Measurements from ENCODE around the gene ADGRB3. TPM values are rescaled to one million over a fixed set of nuclear protein-coding genes. Genes with fewer than 3 reads are reported as not detected.
A peak's percentile ranks its signal among the peaks of the same experiment; 100 is the strongest.

Gene ADGRB3
- total and polyA plus RNA-seq, 4 donors: 26.9 to 99.7 (median 60.2) TPM

DNA sequence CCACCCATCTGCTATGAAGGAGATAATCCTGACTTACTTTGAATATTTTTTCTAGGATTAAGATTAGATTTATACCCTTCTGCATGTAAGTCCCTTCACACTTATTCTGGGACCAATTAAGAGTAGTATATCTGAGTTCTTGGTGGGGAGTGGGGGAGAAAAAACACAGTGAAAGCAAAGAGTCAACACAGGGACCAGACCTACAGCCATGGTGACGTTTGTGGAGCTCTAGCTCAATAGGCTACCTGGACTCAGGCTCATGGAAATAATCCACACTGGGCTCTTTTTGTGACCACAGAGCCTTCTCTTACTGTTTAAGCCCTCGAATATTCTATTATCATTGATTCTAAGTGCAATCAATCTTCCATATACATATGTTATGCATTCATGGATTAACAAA lies 670.4 kb downstream of the ADGRB3 start:
- WGBS (ENCODE audit: insufficient coverage): 100% methylated on average over 1 of the region's 2 CpGs
- no peaks in the 10 kb centered on the region for H3K36me3 ChIP-seq (ENCODE audit: control insufficient read depth, insufficient read depth, low read length)
- no peak overlapping the region for H3K4me3 ChIP-seq (ENCODE audit: low read depth, low read length)
- H3K9me3 ChIP-seq (ENCODE audit: control insufficient read depth, insufficient read depth, low read length): no peaks in the 10 kb centered on the region
- DNase-seq (ENCODE audit: low read depth in 4 of 6, low spot score in 6 of 6): no peak
- no peak overlapping the region for H3K27ac ChIP-seq (ENCODE audit: low read depth, low read length)
- H3K27me3 ChIP-seq (ENCODE audit: control insufficient read depth, insufficient read depth, low read length): no peaks in the 10 kb centered on the region
- no peaks in the 10 kb centered on the region for H3K4me1 ChIP-seq (ENCODE audit: control insufficient read depth, insufficient read depth, low read length)

DNA sequence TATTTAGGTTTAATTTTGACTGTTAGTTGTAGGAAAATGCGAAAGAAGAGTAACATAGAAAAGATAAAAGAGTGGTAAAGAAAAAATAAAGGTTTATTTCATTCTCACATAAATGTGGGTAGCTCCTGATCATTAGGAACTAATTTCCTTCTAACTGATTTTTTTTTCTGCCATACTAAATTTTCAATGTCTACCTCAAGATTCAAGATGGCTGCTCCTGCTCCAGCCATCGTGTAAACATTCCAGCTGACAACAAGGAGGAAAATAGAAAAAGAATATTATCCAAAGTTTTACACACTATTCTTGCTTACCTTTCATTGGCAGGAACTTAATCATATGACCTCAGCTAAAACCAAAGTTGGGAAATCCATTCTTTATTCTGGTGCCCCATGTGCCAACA lies 673.5 kb downstream of the ADGRB3 start:
- no peaks in the 10 kb centered on the region for H3K4me1 ChIP-seq (ENCODE audit: control insufficient read depth, insufficient read depth, low read length)
- H3K36me3 ChIP-seq (ENCODE audit: control insufficient read depth, insufficient read depth, low read length): no peaks in the 10 kb centered on the region
- H3K9me3 ChIP-seq (ENCODE audit: control insufficient read depth, insufficient read depth, low read length): no peaks in the 10 kb centered on the region
- H3K27me3 ChIP-seq (ENCODE audit: control insufficient read depth, insufficient read depth, low read length): no peaks in the 10 kb centered on the region
- DNase-seq (ENCODE audit: low read depth in 4 of 6, low spot score in 6 of 6): no peak
- H3K27ac ChIP-seq (ENCODE audit: low read depth, low read length): no peak overlapping the region
- WGBS (ENCODE audit: insufficient coverage): no CpG with 5 or more reads among the region's 2 CpGs
- H3K4me3 ChIP-seq (ENCODE audit: low read depth, low read length): no peak overlapping the region

DNA sequence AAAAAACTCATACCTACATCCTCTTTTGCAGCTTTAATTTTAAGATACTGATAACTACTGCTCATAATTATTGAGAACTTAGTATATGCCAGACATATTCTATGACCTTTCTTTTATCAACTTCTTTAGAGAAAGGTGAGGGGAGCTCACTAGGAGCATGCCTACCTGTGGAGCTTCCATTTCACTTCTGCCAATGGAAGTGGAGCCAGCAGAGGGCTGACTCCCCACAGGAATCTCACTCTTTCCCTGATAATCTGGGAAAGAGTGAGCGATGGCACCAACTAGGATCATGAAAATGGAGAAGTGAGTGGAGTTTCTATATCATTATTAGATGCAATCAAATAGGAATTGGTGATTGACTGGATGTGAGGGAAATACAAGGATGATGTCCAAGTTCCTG lies 676.8 kb downstream of the ADGRB3 start:
- Histone ChIP-seq H3K4me3 (ENCODE audit: low read depth, low read length) (no peak overlapping the region), H3K9me3 (ENCODE audit: control insufficient read depth, insufficient read depth, low read length) (no peaks in the 10 kb centered on the region), H3K36me3 (ENCODE audit: control insufficient read depth, insufficient read depth, low read length) (no peaks in the 10 kb centered on the region), H3K27ac (ENCODE audit: low read depth, low read length) (no peak overlapping the region), H3K27me3 (ENCODE audit: control insufficient read depth, insufficient read depth, low read length) (no peaks in the 10 kb centered on the region), H3K4me1 (ENCODE audit: control insufficient read depth, insufficient read depth, low read length) (no peaks in the 10 kb centered on the region)
- no peak for DNase-seq (ENCODE audit: low read depth in 4 of 6, low spot score in 6 of 6)
- no CpG with 5 or more reads among the region's 1 CpG for WGBS (ENCODE audit: insufficient coverage)

DNA sequence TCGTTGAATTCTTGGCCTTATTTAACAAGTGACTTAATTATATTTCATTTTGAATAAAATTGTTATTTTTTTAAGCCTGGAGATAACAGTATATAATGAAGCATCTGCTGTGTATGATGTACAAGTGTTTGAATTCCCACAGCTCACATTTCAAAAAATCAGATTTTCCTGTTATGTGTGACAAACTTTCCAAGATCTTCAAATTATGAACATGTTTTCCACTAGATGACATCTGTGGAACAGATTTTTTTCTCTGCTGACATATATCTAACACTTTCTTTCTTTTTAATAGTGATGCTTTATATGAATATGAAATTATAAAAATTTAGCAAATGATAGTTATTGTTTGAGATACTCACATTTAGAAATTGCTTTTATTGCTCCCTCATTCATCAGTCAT lies 678.9 kb downstream of the ADGRB3 start:
- WGBS (ENCODE audit: insufficient coverage): no CpG with 5 or more reads among the region's 1 CpG

DNA sequence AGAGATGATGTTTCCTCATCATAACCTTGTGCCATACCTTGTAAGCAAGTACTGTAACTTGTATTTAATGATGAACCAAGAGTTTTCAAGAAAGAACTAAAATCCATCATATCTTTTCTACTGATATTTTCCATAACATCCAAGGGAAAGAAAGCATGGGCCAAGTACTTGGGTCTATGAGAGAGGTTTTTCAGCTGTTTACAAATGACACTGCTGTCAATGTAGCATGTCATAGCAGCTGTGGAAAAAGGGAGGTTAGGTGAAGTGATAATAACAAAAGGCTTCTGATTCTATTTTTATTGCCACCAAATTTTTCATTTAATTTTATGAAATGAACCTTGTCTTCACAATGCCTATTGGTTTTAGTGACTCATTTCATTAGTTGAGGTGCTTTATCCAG lies 679.4 kb downstream of the ADGRB3 start:
- Histone ChIP-seq H3K27ac (ENCODE audit: low read depth, low read length) (no peak overlapping the region), H3K36me3 (ENCODE audit: control insufficient read depth, insufficient read depth, low read length) (no peaks in the 10 kb centered on the region), H3K27me3 (ENCODE audit: control insufficient read depth, insufficient read depth, low read length) (no peaks in the 10 kb centered on the region), H3K4me3 (ENCODE audit: low read depth, low read length) (no peak overlapping the region), H3K9me3 (ENCODE audit: control insufficient read depth, insufficient read depth, low read length) (no peaks in the 10 kb centered on the region), H3K4me1 (ENCODE audit: control insufficient read depth, insufficient read depth, low read length) (no peaks in the 10 kb centered on the region)
- no peak for DNase-seq (ENCODE audit: low read depth in 4 of 6, low spot score in 6 of 6)

More for the DNA sequence above, 678.9 kb downstream of the ADGRB3 start:
- H3K4me1 ChIP-seq (ENCODE audit: control insufficient read depth, insufficient read depth, low read length): no peaks in the 10 kb centered on the region
- H3K27ac ChIP-seq (ENCODE audit: low read depth, low read length): no peak overlapping the region
- DNase-seq (ENCODE audit: low read depth in 4 of 6, low spot score in 6 of 6): peak in 1 of 6 donors; percentile 58
- no peaks in the 10 kb centered on the region for H3K27me3 ChIP-seq (ENCODE audit: control insufficient read depth, insufficient read depth, low read length)
- no peaks in the 10 kb centered on the region for H3K36me3 ChIP-seq (ENCODE audit: control insufficient read depth, insufficient read depth, low read length)
- H3K9me3 ChIP-seq (ENCODE audit: control insufficient read depth, insufficient read depth, low read length): no peaks in the 10 kb centered on the region
- no peak overlapping the region for H3K4me3 ChIP-seq (ENCODE audit: low read depth, low read length)

DNA sequence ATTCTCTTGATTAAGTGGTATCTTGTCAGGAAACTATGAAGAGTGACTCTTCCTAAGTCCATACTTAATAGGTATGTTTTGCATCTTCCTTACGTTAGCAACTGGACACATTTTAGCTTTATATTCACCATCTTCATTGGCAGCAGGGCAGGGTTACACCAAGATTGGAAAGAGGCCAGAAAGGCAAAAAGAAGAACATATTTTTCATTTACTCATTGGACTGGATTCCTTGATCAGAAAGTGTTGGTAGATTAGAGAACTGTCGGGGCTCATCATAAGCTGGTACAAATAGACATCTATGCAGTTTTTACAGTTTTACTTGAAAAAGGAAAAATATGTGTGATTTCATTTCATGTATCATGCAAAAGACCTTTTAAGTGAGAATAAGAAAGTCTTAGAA lies 696.8 kb downstream of the ADGRB3 start:
- Histone ChIP-seq H3K4me1 (ENCODE audit: control insufficient read depth, insufficient read depth, low read length) (no peaks in the 10 kb centered on the region), H3K4me3 (ENCODE audit: low read depth, low read length) (no peak overlapping the region), H3K9me3 (ENCODE audit: control insufficient read depth, insufficient read depth, low read length) (no peaks in the 10 kb centered on the region), H3K36me3 (ENCODE audit: control insufficient read depth, insufficient read depth, low read length) (no peaks in the 10 kb centered on the region), H3K27me3 (ENCODE audit: control insufficient read depth, insufficient read depth, low read length) (no peaks in the 10 kb centered on the region), H3K27ac (ENCODE audit: low read depth, low read length) (no peak overlapping the region)
- no CpG with 5 or more reads among the region's 2 CpGs for whole genome bisulfite sequencing (ENCODE audit: insufficient coverage)
- peak in 1 of 6 donors; percentile 22 for DNase-seq (ENCODE audit: low read depth in 4 of 6, low spot score in 6 of 6)

DNA sequence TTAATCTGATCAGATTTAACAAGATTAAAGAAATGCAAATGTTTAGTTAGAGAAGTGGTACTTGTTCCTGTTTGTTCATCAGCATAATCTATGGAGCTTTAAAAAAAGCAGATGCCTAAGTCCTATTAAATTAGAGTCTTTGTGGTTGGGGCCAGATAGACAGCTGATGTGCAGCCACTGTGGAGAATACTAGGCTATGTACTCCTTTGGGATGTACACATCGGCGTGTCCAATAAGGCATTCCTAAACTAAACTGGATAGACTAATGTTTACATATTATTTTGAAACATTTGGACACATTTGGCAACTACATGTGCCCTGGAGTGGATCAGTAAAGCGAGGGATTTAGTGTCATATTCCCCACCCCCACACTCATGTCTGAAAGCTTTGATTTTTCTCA lies 702.2 kb downstream of the ADGRB3 start:
- no peak overlapping the region for H3K4me3 ChIP-seq (ENCODE audit: low read depth, low read length)
- no peak overlapping the region for H3K27ac ChIP-seq (ENCODE audit: low read depth, low read length)
- no peaks in the 10 kb centered on the region for H3K4me1 ChIP-seq (ENCODE audit: control insufficient read depth, insufficient read depth, low read length)
- WGBS (ENCODE audit: insufficient coverage): 83% methylated on average over 1 of the region's 3 CpGs
- no peaks in the 10 kb centered on the region for H3K27me3 ChIP-seq (ENCODE audit: control insufficient read depth, insufficient read depth, low read length)
- DNase-seq (ENCODE audit: low read depth in 4 of 6, low spot score in 6 of 6): peak in 1 of 6 donors; percentile 47
- H3K36me3 ChIP-seq (ENCODE audit: control insufficient read depth, insufficient read depth, low read length): no peaks in the 10 kb centered on the region
- no peaks in the 10 kb centered on the region for H3K9me3 ChIP-seq (ENCODE audit: control insufficient read depth, insufficient read depth, low read length)

DNA sequence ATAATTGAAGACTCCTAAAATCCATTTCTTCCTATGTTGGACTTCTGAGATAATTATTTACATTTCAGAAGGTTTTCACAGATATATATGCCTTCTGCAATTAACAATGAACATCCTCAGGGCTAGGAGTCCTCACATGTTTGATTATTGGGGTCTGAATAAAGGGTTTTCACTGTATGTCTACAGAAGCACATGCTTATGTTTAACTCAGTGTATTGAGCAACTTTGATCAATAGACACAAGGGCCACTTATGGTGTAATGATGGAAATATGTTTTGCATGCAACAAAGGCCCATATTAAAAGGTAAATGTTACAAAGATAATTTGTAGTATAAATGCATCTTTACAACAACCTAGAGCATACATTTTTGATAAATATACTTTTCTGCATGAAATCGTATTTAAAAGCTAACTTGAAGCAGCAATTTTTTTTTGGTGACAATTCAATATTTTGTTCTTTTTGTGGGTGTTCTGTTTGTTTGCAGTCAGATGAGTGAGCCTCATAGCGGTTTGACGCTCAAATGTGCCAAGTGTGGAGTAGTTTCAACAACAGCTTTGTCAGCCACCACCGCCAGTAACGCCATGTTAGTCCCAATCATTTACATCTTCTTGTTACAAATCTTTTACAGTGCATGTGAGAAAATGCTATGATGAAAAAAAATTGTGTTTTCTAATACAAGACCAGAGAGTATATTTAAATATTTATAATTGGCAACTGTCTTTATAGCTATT lies 703.5 kb downstream of the ADGRB3 start:
- no peaks in the 10 kb centered on the region for H3K36me3 ChIP-seq (ENCODE audit: control insufficient read depth, insufficient read depth, low read length)
- H3K4me1 ChIP-seq (ENCODE audit: control insufficient read depth, insufficient read depth, low read length): no peaks in the 10 kb centered on the region
- H3K27ac ChIP-seq (ENCODE audit: low read depth, low read length): no peak overlapping the region
- no peak for DNase-seq (ENCODE audit: low read depth in 4 of 6, low spot score in 6 of 6)
- H3K27me3 ChIP-seq (ENCODE audit: control insufficient read depth, insufficient read depth, low read length): no peaks in the 10 kb centered on the region
- no peaks in the 10 kb centered on the region for H3K9me3 ChIP-seq (ENCODE audit: control insufficient read depth, insufficient read depth, low read length)
- WGBS (ENCODE audit: insufficient coverage): no CpG with 5 or more reads among the region's 5 CpGs
- no peak overlapping the region for H3K4me3 ChIP-seq (ENCODE audit: low read depth, low read length)

DNA sequence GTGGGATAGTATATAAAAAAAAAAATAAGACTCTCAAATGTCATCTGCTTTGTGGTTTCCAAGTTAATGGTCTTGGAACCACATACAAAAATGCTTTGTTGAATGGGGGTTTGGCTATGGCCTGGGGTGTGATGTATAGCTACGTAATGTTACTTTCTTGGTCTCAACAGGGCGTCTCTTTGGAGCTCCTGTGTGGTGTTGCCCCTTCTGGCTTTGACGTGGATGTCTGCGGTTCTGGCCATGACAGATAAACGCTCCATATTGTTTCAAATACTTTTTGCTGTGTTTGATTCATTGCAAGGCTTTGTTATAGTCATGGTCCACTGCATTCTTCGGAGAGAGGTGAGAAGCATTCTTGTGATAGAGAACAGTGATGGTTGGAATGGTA lies 704.1 kb downstream of the ADGRB3 start:
- WGBS (ENCODE audit: insufficient coverage): 67% methylated on average over 1 of the region's 6 CpGs
- no peak overlapping the region for H3K27ac ChIP-seq (ENCODE audit: low read depth, low read length)
- no peak for DNase-seq (ENCODE audit: low read depth in 4 of 6, low spot score in 6 of 6)
- no peaks in the 10 kb centered on the region for H3K4me1 ChIP-seq (ENCODE audit: control insufficient read depth, insufficient read depth, low read length)
- H3K9me3 ChIP-seq (ENCODE audit: control insufficient read depth, insufficient read depth, low read length): no peaks in the 10 kb centered on the region
- H3K4me3 ChIP-seq (ENCODE audit: low read depth, low read length): no peak overlapping the region
- no peaks in the 10 kb centered on the region for H3K27me3 ChIP-seq (ENCODE audit: control insufficient read depth, insufficient read depth, low read length)
- H3K36me3 ChIP-seq (ENCODE audit: control insufficient read depth, insufficient read depth, low read length): no peaks in the 10 kb centered on the region

DNA sequence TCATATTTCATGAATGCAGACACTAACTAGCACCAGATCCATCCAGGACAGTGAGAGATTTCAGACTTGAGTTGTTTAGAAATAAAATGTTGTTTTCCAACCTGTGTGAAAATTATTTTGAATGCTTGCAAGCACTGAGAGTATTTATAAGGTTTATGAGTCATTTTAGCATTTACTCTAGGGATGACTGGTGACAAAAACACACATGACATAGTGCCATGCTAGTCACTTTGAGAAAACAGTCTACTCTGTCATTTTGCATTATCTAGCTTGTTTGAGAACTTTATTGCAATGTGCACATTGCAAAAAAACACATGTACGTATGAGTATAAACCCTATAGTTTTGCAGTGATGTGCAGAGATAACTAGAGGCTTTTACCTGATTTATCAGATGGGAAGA lies 705.1 kb downstream of the ADGRB3 start:
- no peaks in the 10 kb centered on the region for H3K27me3 ChIP-seq (ENCODE audit: control insufficient read depth, insufficient read depth, low read length)
- H3K4me3 ChIP-seq (ENCODE audit: low read depth, low read length): no peak overlapping the region
- no peaks in the 10 kb centered on the region for H3K4me1 ChIP-seq (ENCODE audit: control insufficient read depth, insufficient read depth, low read length)
- no peak for DNase-seq (ENCODE audit: low read depth in 4 of 6, low spot score in 6 of 6)
- H3K27ac ChIP-seq (ENCODE audit: low read depth, low read length): no peak overlapping the region
- no peaks in the 10 kb centered on the region for H3K9me3 ChIP-seq (ENCODE audit: control insufficient read depth, insufficient read depth, low read length)
- no CpG with 5 or more reads among the region's 1 CpG for WGBS (ENCODE audit: insufficient coverage)
- no peaks in the 10 kb centered on the region for H3K36me3 ChIP-seq (ENCODE audit: control insufficient read depth, insufficient read depth, low read length)
